ENCODE measurements around the gene MGAT3. TPM values are rescaled to one million over a fixed set of nuclear protein-coding genes. Genes with fewer than 3 reads are reported as not detected.

Gene MGAT3
- total and polyA plus RNA-seq, 2 of the 8 experiments (the other 6 are each of a cell fraction or from before 2014, with no cell fraction given): 4.3 to 9.2 TPM

DNA sequence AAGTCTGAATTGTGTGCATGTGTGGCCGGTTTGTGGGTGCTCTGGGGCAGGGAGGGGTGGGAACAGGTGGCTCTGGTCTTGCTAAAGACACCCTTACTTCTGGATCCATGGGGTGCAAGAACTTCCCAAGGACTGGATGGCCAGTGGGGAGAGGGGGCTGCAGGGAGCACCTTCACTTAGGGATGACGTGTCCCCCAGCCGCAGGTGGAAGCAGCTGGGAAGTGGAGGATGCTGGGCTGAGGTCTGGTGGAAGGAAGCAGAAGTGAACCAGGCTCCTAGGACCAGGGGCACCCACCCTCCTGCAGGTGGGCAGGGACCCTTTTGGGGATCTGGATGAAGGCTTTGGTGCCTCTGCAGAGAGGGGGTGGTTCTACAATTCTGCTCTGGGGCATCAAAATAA lies 35.4 kb downstream of the MGAT3 start:
- Histone ChIP-seq H3K79me1 (ENCODE audit: low read depth, low read length) (no peaks in the 10 kb centered on the region), H3K27ac (ENCODE audit: low read depth, low read length) (no peak overlapping the region), H3K18ac (ENCODE audit: extremely low read depth, low read length) (no peak overlapping the region), H3K27me3 (replicated peaks in 1 of 4; ENCODE audit: control insufficient read depth in 3 of 4, extremely low read depth in 1 of 4, insufficient read depth in 3 of 4, low read length in 3 of 4) (peaks cover 0 to 16% (median 3%) of the 10 kb centered on the region in 4 experiments; a peak in 5 of 7 replicates), H4K20me1 (replicated peaks in 1 of 2; ENCODE audit: control insufficient read depth in 1 of 2, insufficient read depth in 2 of 2, low read length in 2 of 2) (peaks cover 0 to 4% of the 10 kb centered on the region in 2 experiments), H3K9me3 (ENCODE audit: insufficient read depth in 2 of 2, low read depth in 1 of 2, low read length in 1 of 2) (no peaks in the 10 kb centered on the region), H4K91ac (replicated peaks; ENCODE audit: insufficient read length, low read length) (no peak overlapping the region), H2BK12ac (ENCODE audit: low read depth, low read length) (no peak overlapping the region), H3K4me2 (ENCODE audit: insufficient read depth in 1 of 2, low read depth in 2 of 2, low read length in 2 of 2) (no peak overlapping the region), H2BK120ac (replicated peaks; ENCODE audit: low read depth, low read length) (no peak overlapping the region), H3K23ac (ENCODE audit: insufficient read length) (no peak overlapping the region), H3K9ac (replicated peaks in 1 of 4; ENCODE audit: extremely low read depth in 1 of 4, low read depth in 3 of 4, low read length in 3 of 4) (no peak overlapping the region), H3K79me2 (ENCODE audit: control insufficient read depth in 1 of 2, insufficient read depth in 2 of 2, low read length in 2 of 2) (no peaks in the 10 kb centered on the region), H3K4me1 (replicated peaks in 1 of 4; ENCODE audit: control insufficient read depth in 3 of 4, insufficient read depth in 4 of 4, low read length in 3 of 4) (peaks cover 0 to 6% (median 4%) of the 10 kb centered on the region in 4 experiments; a peak in 4 of 7 replicates), H3K4ac (replicated peaks; ENCODE audit: insufficient read length, low read depth, low read length) (no peak overlapping the region), H3K23me2 (ENCODE audit: low read depth, low read length) (no peaks in the 10 kb centered on the region), H2BK15ac (ENCODE audit: low read length) (no peak overlapping the region), H3K14ac (ENCODE audit: insufficient read length) (no peak overlapping the region), H2BK5ac (ENCODE audit: low read depth, low read length) (no peak overlapping the region), H3K36me3 (ENCODE audit: control insufficient read depth in 2 of 4, insufficient read depth in 4 of 4, low read length in 3 of 4) (no peaks in the 10 kb centered on the region), H3K4me3 (ENCODE audit: extremely low read depth in 1 of 4, insufficient read depth in 2 of 4, low read depth in 3 of 4, low read length in 4 of 4) (no peak overlapping the region), H2BK20ac (ENCODE audit: low read length) (no peak overlapping the region), H4K5ac (ENCODE audit: insufficient read length, low read depth, low read length) (no peak overlapping the region), H2AFZ (ENCODE audit: low read length) (no peak overlapping the region), H4K8ac (ENCODE audit: extremely low read depth, insufficient read depth, low read length) (no peak overlapping the region), H2AK5ac (ENCODE audit: low read depth, low read length) (no peak overlapping the region), H3K56ac (replicated peaks; ENCODE audit: insufficient read length, low read depth, low read length) (no peak overlapping the region)
- CTCF ChIA-PET (ENCODE audit: partially characterized antibody): interaction anchor here (0.8 to 19.7 kb wide), 14 partner anchors 10 to 183 kb away, joined by 3 to 361 read pairs (median 12); partner anchors contain the start of genes MIEF1 and RPS19BP1
- DNase-seq (ENCODE audit: low read depth in 1 of 2, low spot score in 2 of 2) (no peak), FAIRE-seq (no peak)
- 79% methylated on average over 3 of the region's 3 CpGs; no CpG with 5 or more reads in 1 of the 2 experiments for WGBS, 2 experiments (ENCODE audit: extremely low coverage in 1 of 2, insufficient coverage in 1 of 2, insufficient read length in 1 of 2, insufficient replicate concordance in 2 of 2, low coverage in 1 of 2, low lambda C conversion rate in 2 of 2, missing lambda C conversion rate in 1 of 2)
- POLR2A ChIA-PET (ENCODE audit: partially characterized antibody): interaction anchor here (2.1 to 7.0 kb wide), 3 partner anchors 31 to 174 kb away, joined by 10 to 83 read pairs (median 10); partner anchors contain the start of genes ATF4 and RPL3
- no peak for TF ChIP-seq SP2 (IDR thresholded peaks at IDR 0.05; ENCODE audit: low read length)
- TF ChIP-seq, protein P1, sequence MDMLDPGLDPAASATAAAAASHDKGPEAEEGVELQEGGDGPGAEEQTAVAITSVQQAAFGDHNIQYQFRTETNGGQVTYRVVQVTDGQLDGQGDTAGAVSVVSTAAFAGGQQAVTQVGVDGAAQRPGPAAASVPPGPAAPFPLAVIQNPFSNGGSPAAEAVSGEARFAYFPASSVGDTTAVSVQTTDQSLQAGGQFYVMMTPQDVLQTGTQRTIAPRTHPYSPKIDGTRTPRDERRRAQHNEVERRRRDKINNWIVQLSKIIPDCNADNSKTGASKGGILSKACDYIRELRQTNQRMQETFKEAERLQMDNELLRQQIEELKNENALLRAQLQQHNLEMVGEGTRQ (IDR thresholded peaks at IDR 0.05; ENCODE audit: low read length): no peak

Measured in H1 (cell line).